ENCODE results near the gene RNF115.
"Not testable (repeated sequence)": the region's sequence is repeated elsewhere in the genome, so short reads cannot be mapped to it uniquely, and the experiment has no call there.

The RNF115 gene

GRCh38 chr1:145736191-145736590, 87.7 kb downstream of the RNF115 start:
- H3K9ac ChIP-seq (ENCODE audit: low read length), result no peak overlapping the region
- H3K27me3 ChIP-seq (ENCODE audit: control insufficient read depth, insufficient read depth, low read length), result no peaks in the 10 kb centered on the region
- H3K4me3 ChIP-seq (ENCODE audit: low read length), result no peak overlapping the region
- H3K4me1 ChIP-seq (ENCODE audit: control insufficient read depth, insufficient read depth, low read length), result no peaks in the 10 kb centered on the region
- no peaks in the 10 kb centered on the region for H3K36me3 ChIP-seq (ENCODE audit: control insufficient read depth, insufficient read depth, low read length)
- no peaks in the 10 kb centered on the region for H3K9me3 ChIP-seq (ENCODE audit: control insufficient read depth, low read length)

GRCh38 chr1:145730900-145731299, 93.0 kb downstream of the RNF115 start:
- H3K27me3 ChIP-seq (ENCODE audit: control insufficient read depth, insufficient read depth, low read length), result no peaks in the 10 kb centered on the region
- no peak overlapping the region for H3K4me3 ChIP-seq (ENCODE audit: low read length)
- no peaks in the 10 kb centered on the region for H3K36me3 ChIP-seq (ENCODE audit: control insufficient read depth, insufficient read depth, low read length)
- no peak overlapping the region for H3K9ac ChIP-seq (ENCODE audit: low read length)
- H3K4me1 ChIP-seq (ENCODE audit: control insufficient read depth, insufficient read depth, low read length), result no peaks in the 10 kb centered on the region
- no peaks in the 10 kb centered on the region for H3K9me3 ChIP-seq (ENCODE audit: control insufficient read depth, low read length)

- H3K9me3 ChIP-seq (ENCODE audit: control insufficient read depth, low read length), result no peaks in the 10 kb centered on the region
- no peak overlapping the region for H3K9ac ChIP-seq (ENCODE audit: low read length)
- H3K4me3 ChIP-seq (ENCODE audit: low read length), result no peak overlapping the region
- no peaks in the 10 kb centered on the region for H3K27me3 ChIP-seq (ENCODE audit: control insufficient read depth, insufficient read depth, low read length)
- H3K4me1 ChIP-seq (ENCODE audit: control insufficient read depth, insufficient read depth, low read length), result no peaks in the 10 kb centered on the region
- H3K36me3 ChIP-seq (ENCODE audit: control insufficient read depth, insufficient read depth, low read length), result no peaks in the 10 kb centered on the region
Measured at GRCh38 chr1:145730467-145730866, 93.4 kb downstream of the RNF115 start.

GRCh38 chr1:145729666-145730436, 94.0 kb downstream of the RNF115 start:
- Histone ChIP-seq H3K27me3 (ENCODE audit: control insufficient read depth, insufficient read depth, low read length) (no peaks in the 10 kb centered on the region), H3K4me3 (ENCODE audit: low read length) (no peak overlapping the region), H3K9me3 (ENCODE audit: control insufficient read depth, low read length) (no peaks in the 10 kb centered on the region), H3K36me3 (ENCODE audit: control insufficient read depth, insufficient read depth, low read length) (no peaks in the 10 kb centered on the region), H3K4me1 (ENCODE audit: control insufficient read depth, insufficient read depth, low read length) (no peaks in the 10 kb centered on the region), H3K9ac (ENCODE audit: low read length) (no peak overlapping the region)

- Histone ChIP-seq H3K36me3 (ENCODE audit: control insufficient read depth, insufficient read depth, low read length) (no peaks in the 10 kb centered on the region), H3K9ac (ENCODE audit: low read length) (no peak overlapping the region), H3K4me3 (ENCODE audit: low read length) (no peak overlapping the region), H3K27me3 (ENCODE audit: control insufficient read depth, insufficient read depth, low read length) (no peaks in the 10 kb centered on the region), H3K9me3 (ENCODE audit: control insufficient read depth, low read length) (no peaks in the 10 kb centered on the region), H3K4me1 (ENCODE audit: control insufficient read depth, insufficient read depth, low read length) (no peaks in the 10 kb centered on the region)
Measured at GRCh38 chr1:145729196-145729595, 94.7 kb downstream of the RNF115 start.

GRCh38 chr1:145726193-145726592, 97.7 kb downstream of the RNF115 start:
- not testable (repeated sequence) for H3K27me3 ChIP-seq (ENCODE audit: control insufficient read depth, insufficient read depth, low read length); H3K36me3 ChIP-seq (ENCODE audit: control insufficient read depth, insufficient read depth, low read length); H3K9me3 ChIP-seq (ENCODE audit: control insufficient read depth, low read length); H3K4me3 ChIP-seq (ENCODE audit: low read length); H3K4me1 ChIP-seq (ENCODE audit: control insufficient read depth, insufficient read depth, low read length); H3K9ac ChIP-seq (ENCODE audit: low read length)

GRCh38 chr1:145720878-145721671, 102.8 kb downstream of the RNF115 start:
- H3K9ac ChIP-seq (ENCODE audit: low read length), result no peak overlapping the region
- no peaks in the 10 kb centered on the region for H3K4me1 ChIP-seq (ENCODE audit: control insufficient read depth, insufficient read depth, low read length)
- no peak overlapping the region for H3K4me3 ChIP-seq (ENCODE audit: low read length)
- H3K36me3 ChIP-seq (ENCODE audit: control insufficient read depth, insufficient read depth, low read length), result no peaks in the 10 kb centered on the region
- H3K9me3 ChIP-seq (ENCODE audit: control insufficient read depth, low read length), result no peaks in the 10 kb centered on the region
- peaks cover 20% of the 10 kb centered on the region for H3K27me3 ChIP-seq (ENCODE audit: control insufficient read depth, insufficient read depth, low read length)

GRCh38 chr1:145720556-145720877, 103.4 kb downstream of the RNF115 start:
- Histone ChIP-seq H3K36me3 (ENCODE audit: control insufficient read depth, insufficient read depth, low read length) (no peaks in the 10 kb centered on the region), H3K9me3 (ENCODE audit: control insufficient read depth, low read length) (no peaks in the 10 kb centered on the region), H3K9ac (ENCODE audit: low read length) (no peak overlapping the region), H3K4me3 (ENCODE audit: low read length) (no peak overlapping the region), H3K4me1 (ENCODE audit: control insufficient read depth, insufficient read depth, low read length) (no peaks in the 10 kb centered on the region), H3K27me3 (ENCODE audit: control insufficient read depth, insufficient read depth, low read length) (peaks cover 20% of the 10 kb centered on the region)

GRCh38 chr1:145719230-145720079, 104.4 kb downstream of the RNF115 start, which contains the start of gene CD160:
Gene CD160, plus strand, starts transcription at chr1:145719499. Its CDS starts 8,829 bp downstream, at chr1:145728328.
- H3K4me1 ChIP-seq (ENCODE audit: control insufficient read depth, insufficient read depth, low read length), result no peaks in the 10 kb centered on the region
- H3K36me3 ChIP-seq (ENCODE audit: control insufficient read depth, insufficient read depth, low read length), result no peaks in the 10 kb centered on the region
- H3K9ac ChIP-seq (ENCODE audit: low read length), result no peak within 1 kb of the TSS
- no peak within 1 kb of the TSS for H3K4me3 ChIP-seq (ENCODE audit: low read length)
- H3K9me3 ChIP-seq (ENCODE audit: control insufficient read depth, low read length), result no peaks in the 10 kb centered on the region
- peaks cover 20% of the 10 kb centered on the region for H3K27me3 ChIP-seq (ENCODE audit: control insufficient read depth, insufficient read depth, low read length)

- H3K9me3 ChIP-seq (ENCODE audit: control insufficient read depth, low read length); H3K4me3 ChIP-seq (ENCODE audit: low read length); H3K9ac ChIP-seq (ENCODE audit: low read length); H3K36me3 ChIP-seq (ENCODE audit: control insufficient read depth, insufficient read depth, low read length); H3K4me1 ChIP-seq (ENCODE audit: control insufficient read depth, insufficient read depth, low read length): not testable (repeated sequence)
- peaks cover 20% of the 10 kb centered on the region for H3K27me3 ChIP-seq (ENCODE audit: control insufficient read depth, insufficient read depth, low read length)
Measured at GRCh38 chr1:145718465-145718864, 105.4 kb downstream of the RNF115 start.

GRCh38 chr1:145717833-145718232, 106.1 kb downstream of the RNF115 start:
- Histone ChIP-seq H3K4me1 (ENCODE audit: control insufficient read depth, insufficient read depth, low read length) (no peaks in the 10 kb centered on the region), H3K4me3 (ENCODE audit: low read length) (no peak overlapping the region), H3K36me3 (ENCODE audit: control insufficient read depth, insufficient read depth, low read length) (no peaks in the 10 kb centered on the region)

More at GRCh38 chr1:145717833-145718232, 106.1 kb downstream of the RNF115 start:
- Histone ChIP-seq H3K27me3 (ENCODE audit: control insufficient read depth, insufficient read depth, low read length) (peaks cover 20% of the 10 kb centered on the region), H3K9ac (ENCODE audit: low read length) (no peak overlapping the region), H3K9me3 (ENCODE audit: control insufficient read depth, low read length) (no peaks in the 10 kb centered on the region)
